Suprapubic skin (tissue), 4 donors: ENCODE data around the gene GPX3. TPM values are rescaled to one million over a fixed set of nuclear protein-coding genes. Genes with fewer than 3 reads are reported as not detected.

Source experiments
- DNase-seq, 2 donors: peaks; one replicate each; pipeline ENCODE4 v3.0.0-alpha.2; 2019; ENCODE audit warnings: low spot score in 2 of 2
- H3K27ac ChIP-seq: fragments of 200-600 bp; sonication (generic); one replicate; pipeline ENCODE4 v1.5.1; 2019
- H3K27me3 ChIP-seq: fragments of 200-600 bp; sonication (generic); one replicate; pipeline ENCODE4 v1.5.1; 2019
- H3K36me3 ChIP-seq: fragments of 200-600 bp; sonication (generic); one replicate; pipeline ENCODE4 v1.5.1; 2019
- H3K4me1 ChIP-seq: fragments of 200-600 bp; sonication (generic); one replicate; pipeline ENCODE4 v1.5.1; 2019
- H3K4me3 ChIP-seq: fragments of 200-600 bp; sonication (generic); one replicate; pipeline ENCODE4 v1.5.1; 2019; ENCODE audit warnings: mild to moderate bottlenecking
- H3K9me3 ChIP-seq: fragments of 200-600 bp; sonication (generic); one replicate; pipeline ENCODE4 v1.5.1; 2019
- EP300 ChIP-seq: sonication (generic); formaldehyde crosslinking; IDR thresholded peaks from one replicate; pipeline ENCODE4 v1.6.1; 2017; ENCODE audit warnings: antibody characterized with exemption
- POLR2A ChIP-seq, 2 donors: fragments of 450-650 bp; IDR thresholded peaks; one replicate each; pipeline ENCODE4 v1.6.1; 2017; ENCODE audit warnings: antibody characterized with exemption in 2 of 2, mild to moderate bottlenecking in 2 of 2, moderate library complexity in 2 of 2
- POLR2AphosphoS5 ChIP-seq, 3 donors: sonication (generic); formaldehyde crosslinking; IDR thresholded peaks; one replicate each; pipeline ENCODE4 v1.6.1; 2017; ENCODE audit warnings: antibody characterized with exemption in 3 of 3
- WGBS: methylation state at CpG from one replicate; pipeline ENCODE4 v1.1.5; 2018; 5-methylcytosine and 5-hydroxymethylcytosine counted together
- total RNA-seq, 4 donors: library from RNA; depleted of rRNA; stranded (reverse); fragments of >200 nt; gene quantifications; one replicate each; pipeline ENCODE4 v1.1.0, GENCODE V29; 2016
- TF ChIP-seq, protein P1 (sequence below), 2 donors: fragments of 200-600 bp in 1 of 2; fragments of 450-650 bp in 1 of 2; sonication (generic) in 1 of 2; IDR thresholded peaks; one replicate each; pipeline ENCODE4 v1.5.1; 2016 to 2019; ENCODE audit warnings: antibody characterized with exemption in 2 of 2, mild to moderate bottlenecking in 1 of 2, moderate library complexity in 1 of 2

Gene GPX3
- total RNA-seq, 4 donors from 2014 or later, result 242 to 601 (median 378) TPM

DNA sequence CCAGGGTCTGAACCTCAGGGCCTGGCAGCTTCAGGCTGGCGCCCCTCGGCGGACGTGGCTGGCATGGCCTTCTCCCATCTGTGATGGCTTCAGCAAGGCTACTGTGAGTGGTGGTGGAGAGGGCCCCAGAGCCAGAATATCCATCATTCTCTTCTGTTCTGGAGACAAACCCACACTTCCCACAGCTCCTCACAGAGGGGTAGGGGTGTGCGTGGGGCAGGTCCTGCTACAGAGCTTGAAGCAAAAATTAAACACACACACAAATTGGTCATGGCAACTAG is 9.6 kb downstream of the GPX3 start:
- Histone ChIP-seq H3K36me3 (peaks cover 88% of the 10 kb centered on the region), H3K4me1 (peaks cover 27% of the 10 kb centered on the region), H3K27ac (peak overlapping the region; percentile 49), H3K9me3 (no peaks in the 10 kb centered on the region), H3K27me3 (no peaks in the 10 kb centered on the region), H3K4me3 (no peak overlapping the region)
- DNase-seq, result no peak
- no peak for TF ChIP-seq POLR2AphosphoS5 (IDR thresholded peaks at IDR 0.05)
- TF ChIP-seq, protein P1, sequence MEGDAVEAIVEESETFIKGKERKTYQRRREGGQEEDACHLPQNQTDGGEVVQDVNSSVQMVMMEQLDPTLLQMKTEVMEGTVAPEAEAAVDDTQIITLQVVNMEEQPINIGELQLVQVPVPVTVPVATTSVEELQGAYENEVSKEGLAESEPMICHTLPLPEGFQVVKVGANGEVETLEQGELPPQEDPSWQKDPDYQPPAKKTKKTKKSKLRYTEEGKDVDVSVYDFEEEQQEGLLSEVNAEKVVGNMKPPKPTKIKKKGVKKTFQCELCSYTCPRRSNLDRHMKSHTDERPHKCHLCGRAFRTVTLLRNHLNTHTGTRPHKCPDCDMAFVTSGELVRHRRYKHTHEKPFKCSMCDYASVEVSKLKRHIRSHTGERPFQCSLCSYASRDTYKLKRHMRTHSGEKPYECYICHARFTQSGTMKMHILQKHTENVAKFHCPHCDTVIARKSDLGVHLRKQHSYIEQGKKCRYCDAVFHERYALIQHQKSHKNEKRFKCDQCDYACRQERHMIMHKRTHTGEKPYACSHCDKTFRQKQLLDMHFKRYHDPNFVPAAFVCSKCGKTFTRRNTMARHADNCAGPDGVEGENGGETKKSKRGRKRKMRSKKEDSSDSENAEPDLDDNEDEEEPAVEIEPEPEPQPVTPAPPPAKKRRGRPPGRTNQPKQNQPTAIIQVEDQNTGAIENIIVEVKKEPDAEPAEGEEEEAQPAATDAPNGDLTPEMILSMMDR (IDR thresholded peaks at IDR 0.05), result no peak
- no peak for TF ChIP-seq EP300
- no peak for TF ChIP-seq POLR2A (IDR thresholded peaks at IDR 0.05)
- WGBS, result 71% methylated on average over 3 of the region's 5 CpGs

DNA sequence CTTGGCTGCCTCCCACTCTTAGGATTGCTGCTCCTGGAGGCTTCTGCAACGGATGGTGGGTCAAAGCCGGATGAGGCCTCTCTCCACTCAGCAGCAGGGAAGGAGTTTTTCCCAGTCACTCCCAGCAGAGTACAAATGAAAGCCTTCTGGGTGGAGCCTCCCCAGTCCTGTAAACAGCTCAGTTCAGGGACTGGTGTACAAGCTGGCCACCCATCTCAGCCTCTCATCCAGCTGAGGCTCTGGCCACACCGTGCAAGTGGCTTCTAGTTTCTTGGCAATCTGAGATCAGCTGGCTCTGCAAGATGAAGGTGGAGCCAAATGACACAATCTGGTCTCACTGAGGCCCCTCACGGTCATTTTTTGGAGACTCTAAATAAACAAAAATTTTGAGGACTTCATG is 10.0 kb downstream of the GPX3 start:
- WGBS, result 61% methylated on average over 4 of the region's 4 CpGs
- peak in 1 of 3 donors; percentile 21 for TF ChIP-seq POLR2AphosphoS5 (IDR thresholded peaks at IDR 0.05)
- TF ChIP-seq, protein P1 (IDR thresholded peaks at IDR 0.05), result no peak
- peak; percentile 82 to 88 for DNase-seq
- no peaks in the 10 kb centered on the region for H3K27me3 ChIP-seq
- H3K4me3 ChIP-seq, result no peak overlapping the region
- no peaks in the 10 kb centered on the region for H3K9me3 ChIP-seq
- H3K27ac ChIP-seq, result peak overlapping the region; percentile 49
- peaks cover 23% of the 10 kb centered on the region for H3K4me1 ChIP-seq
- peaks cover 89% of the 10 kb centered on the region for H3K36me3 ChIP-seq

DNA sequence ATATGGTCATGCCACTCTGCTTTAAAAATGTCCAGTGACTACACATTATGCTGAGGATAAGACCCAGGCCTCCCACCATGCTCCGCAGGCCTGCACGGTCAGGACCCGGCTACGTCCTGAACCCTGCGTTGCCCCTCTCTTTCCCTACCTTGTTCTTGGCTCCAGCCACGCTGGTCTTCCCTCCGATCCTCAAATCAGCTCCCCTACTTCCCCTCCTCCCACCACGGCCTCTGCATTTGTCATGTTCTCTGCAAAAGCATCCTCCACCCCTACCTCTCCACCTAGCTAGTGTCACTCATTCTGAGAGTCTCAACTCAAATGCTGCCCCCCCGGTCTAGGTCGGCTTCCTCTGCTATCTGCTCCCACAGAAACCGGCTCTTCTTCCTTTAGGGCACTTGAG is 11.2 kb downstream of the GPX3 start:
- WGBS, result 95% methylated on average over 11 of the region's 11 CpGs
- Histone ChIP-seq H3K27me3 (no peaks in the 10 kb centered on the region), H3K36me3 (peaks cover 93% of the 10 kb centered on the region), H3K4me1 (peaks cover 11% of the 10 kb centered on the region), H3K27ac (peak overlapping the region; percentile 24), H3K4me3 (no peak overlapping the region), H3K9me3 (no peaks in the 10 kb centered on the region)
- TF ChIP-seq EP300, result no peak
- no peak for TF ChIP-seq POLR2A (IDR thresholded peaks at IDR 0.05)
- TF ChIP-seq, protein P1 (IDR thresholded peaks at IDR 0.05), result no peak
- TF ChIP-seq POLR2AphosphoS5 (IDR thresholded peaks at IDR 0.05), result no peak
- DNase-seq, result no peak

DNA sequence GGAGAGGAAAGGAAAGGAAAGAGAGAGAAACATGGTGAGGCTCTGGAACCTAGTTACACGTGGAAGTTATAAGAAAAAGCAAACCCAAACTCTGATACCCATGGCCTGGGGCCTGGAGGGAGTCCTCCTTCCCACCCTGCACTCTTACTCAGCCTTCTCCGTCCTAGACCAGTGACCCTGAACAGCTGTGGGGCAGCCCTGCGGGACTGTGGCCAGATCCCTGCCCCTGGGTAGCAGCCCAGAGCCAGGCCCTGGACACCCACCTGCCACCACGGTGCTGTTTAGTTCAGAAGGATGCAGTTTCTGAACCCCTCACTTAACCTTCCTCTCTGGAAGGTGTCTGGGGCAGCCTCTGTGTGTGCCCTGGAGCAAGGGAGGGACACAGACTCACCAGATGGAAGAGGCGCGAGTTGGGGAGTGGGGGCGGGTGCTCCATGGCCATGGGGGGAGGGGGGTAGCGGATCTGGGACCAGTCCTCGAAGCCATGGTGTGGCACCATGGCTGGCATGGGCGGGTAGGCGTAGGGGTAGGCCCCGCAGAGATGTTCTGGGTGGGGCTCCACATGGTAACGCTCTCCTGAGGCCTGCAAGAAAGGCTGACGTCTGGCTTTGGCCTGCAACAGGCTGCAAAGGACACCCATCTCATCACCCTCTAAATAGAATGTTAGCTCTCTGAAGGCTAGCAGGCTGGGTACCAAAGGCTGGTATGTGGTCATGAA is 13.0 kb downstream of the GPX3 start:
- Histone ChIP-seq H3K4me3 (no peak overlapping the region), H3K36me3 (peaks cover 95% of the 10 kb centered on the region), H3K4me1 (peaks cover 12% of the 10 kb centered on the region), H3K27me3 (no peaks in the 10 kb centered on the region), H3K9me3 (no peaks in the 10 kb centered on the region), H3K27ac (no peak overlapping the region)
- TF ChIP-seq POLR2A (IDR thresholded peaks at IDR 0.05) (no peak), POLR2AphosphoS5 (IDR thresholded peaks at IDR 0.05) (no peak), EP300 (no peak)
- TF ChIP-seq, protein P1 (IDR thresholded peaks at IDR 0.05), result no peak
- 92% methylated on average over 14 of the region's 14 CpGs for WGBS
- no peak for DNase-seq

DNA sequence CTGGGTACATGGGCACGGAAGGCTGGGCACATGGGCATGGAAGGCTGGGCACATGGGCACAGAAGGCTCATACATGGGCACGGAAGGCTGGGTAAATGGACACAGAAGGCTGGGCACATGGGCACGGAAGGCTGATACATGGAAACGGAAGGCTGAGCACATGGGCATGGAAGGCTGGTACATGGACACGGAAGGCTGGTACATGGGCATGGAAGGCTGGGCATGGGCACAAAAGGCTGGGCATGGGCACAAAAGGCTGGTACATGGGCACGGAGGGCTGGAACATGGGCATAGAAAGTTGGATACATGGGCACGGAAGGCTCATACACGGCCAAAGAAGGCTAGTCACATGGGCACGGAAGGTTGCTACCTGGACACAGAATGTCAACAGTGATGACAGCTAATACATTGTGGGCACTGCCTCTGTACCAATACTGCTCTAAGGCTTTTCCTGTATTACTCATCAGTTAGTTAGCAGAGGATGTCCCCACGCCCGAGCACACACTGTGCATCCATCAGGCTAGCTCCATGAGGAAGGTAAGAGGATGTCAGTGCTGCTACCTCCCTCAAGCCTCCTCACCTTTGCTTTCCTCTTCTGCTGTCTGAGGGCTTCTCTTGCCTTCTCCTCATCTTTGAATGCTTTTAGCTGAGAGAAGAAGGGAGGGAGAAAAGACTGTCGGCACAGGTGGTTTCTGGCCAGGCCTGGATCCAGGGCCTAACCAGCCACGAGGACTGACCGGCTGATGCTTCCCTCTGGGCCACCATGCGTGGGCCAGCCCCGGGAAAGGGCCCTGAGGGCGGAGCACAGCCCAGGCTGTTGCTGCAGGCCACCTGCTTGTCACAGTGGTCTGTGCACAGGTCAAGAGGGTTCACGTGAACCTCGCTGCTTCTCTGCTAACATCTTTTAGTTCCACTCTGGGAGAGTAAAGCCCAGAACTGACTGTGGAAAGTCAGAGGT is 14.3 kb downstream of the GPX3 start:
- WGBS, result 93% methylated on average over 19 of the region's 19 CpGs

More for the DNA sequence above, 14.3 kb downstream of the GPX3 start:
- Histone ChIP-seq H3K9me3 (no peaks in the 10 kb centered on the region), H3K4me3 (no peak overlapping the region), H3K27ac (no peak overlapping the region), H3K4me1 (peaks cover 25% of the 10 kb centered on the region), H3K36me3 (peaks cover 95% of the 10 kb centered on the region), H3K27me3 (no peaks in the 10 kb centered on the region)
- DNase-seq, result no peak
- TF ChIP-seq POLR2A (IDR thresholded peaks at IDR 0.05) (no peak), POLR2AphosphoS5 (IDR thresholded peaks at IDR 0.05) (no peak), EP300 (no peak)
- TF ChIP-seq, protein P1 (IDR thresholded peaks at IDR 0.05), result no peak
